ENCODE results near the gene RERE. TPM values are rescaled to one million over a fixed set of nuclear protein-coding genes. Genes with fewer than 3 reads are reported as not detected.
A peak's percentile ranks its signal among the peaks of the same experiment; 100 is the strongest.

Gene RERE
- total RNA-seq, 2 donors from 2014 or later = 48.0 to 50.5 TPM

DNA sequence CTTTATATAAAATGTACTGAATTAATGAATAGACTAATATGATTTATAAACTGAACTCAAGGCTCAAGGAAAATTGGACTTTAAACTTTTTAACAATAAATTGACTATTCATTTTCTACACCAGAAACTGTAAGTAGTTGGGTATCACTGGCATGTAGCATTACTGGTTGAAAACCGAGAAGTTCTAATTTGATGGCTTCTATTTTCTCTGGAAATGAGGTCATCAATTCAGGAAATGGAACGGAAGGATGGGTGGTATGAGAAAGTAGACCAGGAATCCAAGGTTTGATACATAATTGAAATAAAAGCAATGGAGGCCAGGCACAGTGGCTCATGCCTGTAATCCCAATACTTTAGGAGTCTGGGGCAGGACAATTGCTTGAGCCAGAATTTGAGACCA lies 50.4 kb downstream of the RERE start:
- no peak overlapping the region for H3K4me3 Mint-ChIP-seq
- H3K4me1 Mint-ChIP-seq = no peaks in the 10 kb centered on the region
- no peaks in the 10 kb centered on the region for H3K27me3 Mint-ChIP-seq
- ATAC-seq (replicated peaks) = no peak
- H3K27ac Mint-ChIP-seq = no peak overlapping the region
- no peaks in the 10 kb centered on the region for H3K36me3 Mint-ChIP-seq (ENCODE audit: low read depth)
- H3K9me3 Mint-ChIP-seq = no peaks in the 10 kb centered on the region

DNA sequence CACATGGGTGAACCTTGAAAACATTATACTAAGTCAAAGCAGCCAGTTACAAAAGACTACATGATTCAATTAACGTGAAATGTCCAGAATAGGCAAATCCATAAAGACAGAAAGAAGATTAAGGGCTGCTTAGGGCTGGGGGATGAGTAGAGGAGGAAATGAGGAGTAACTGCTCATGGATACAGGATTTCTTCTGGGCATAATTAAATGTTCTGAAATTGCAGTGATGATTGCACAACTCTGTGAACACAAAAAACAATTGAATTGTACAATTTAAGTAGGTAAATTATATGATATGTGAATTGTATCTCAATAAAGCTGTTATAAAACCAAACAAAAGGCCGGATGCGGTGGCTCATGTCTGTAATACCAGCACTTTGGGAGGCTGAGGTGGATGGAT lies 52.2 kb downstream of the RERE start:
- Mint-ChIP-seq H3K36me3 (ENCODE audit: low read depth) (no peaks in the 10 kb centered on the region), H3K4me3 (no peak overlapping the region), H3K9me3 (no peaks in the 10 kb centered on the region), H3K27me3 (no peaks in the 10 kb centered on the region), H3K4me1 (no peaks in the 10 kb centered on the region), H3K27ac (no peak overlapping the region)
- no peak for ATAC-seq (replicated peaks)

DNA sequence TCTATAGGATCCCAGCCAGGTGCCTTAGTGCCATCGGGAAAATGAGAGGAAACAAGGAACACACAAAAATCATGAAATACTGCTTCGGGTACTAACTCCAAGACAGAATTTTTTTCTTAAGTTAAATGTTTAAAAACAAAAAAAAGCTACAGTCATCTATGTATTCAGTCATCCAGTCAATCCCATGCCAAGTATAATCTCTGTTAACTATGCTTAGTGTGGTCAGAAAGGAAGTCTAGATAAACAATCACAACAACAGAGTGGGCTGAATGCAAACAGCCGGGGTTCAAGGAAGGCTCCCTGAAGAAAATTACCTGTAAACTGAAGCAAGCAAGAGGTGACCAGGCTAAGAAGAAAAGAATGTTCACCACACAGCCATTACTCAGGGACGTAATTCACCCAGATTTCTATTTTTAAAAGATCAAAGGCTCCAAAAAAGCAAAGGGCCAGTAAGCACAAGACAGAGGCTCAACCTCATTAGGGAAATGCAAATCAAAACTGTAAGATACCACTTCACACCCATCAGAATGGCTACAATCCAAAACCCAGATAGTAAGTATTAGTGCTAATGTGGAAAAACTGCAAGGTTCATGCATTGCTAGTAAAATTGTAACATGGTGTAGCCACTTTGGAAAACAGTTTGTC lies 53.0 kb downstream of the RERE start:
- Mint-ChIP-seq H3K27me3 (no peaks in the 10 kb centered on the region), H3K9me3 (no peaks in the 10 kb centered on the region), H3K27ac (no peak overlapping the region), H3K4me3 (no peak overlapping the region), H3K4me1 (no peaks in the 10 kb centered on the region), H3K36me3 (ENCODE audit: low read depth) (no peaks in the 10 kb centered on the region)
- no peak for ATAC-seq (replicated peaks)

DNA sequence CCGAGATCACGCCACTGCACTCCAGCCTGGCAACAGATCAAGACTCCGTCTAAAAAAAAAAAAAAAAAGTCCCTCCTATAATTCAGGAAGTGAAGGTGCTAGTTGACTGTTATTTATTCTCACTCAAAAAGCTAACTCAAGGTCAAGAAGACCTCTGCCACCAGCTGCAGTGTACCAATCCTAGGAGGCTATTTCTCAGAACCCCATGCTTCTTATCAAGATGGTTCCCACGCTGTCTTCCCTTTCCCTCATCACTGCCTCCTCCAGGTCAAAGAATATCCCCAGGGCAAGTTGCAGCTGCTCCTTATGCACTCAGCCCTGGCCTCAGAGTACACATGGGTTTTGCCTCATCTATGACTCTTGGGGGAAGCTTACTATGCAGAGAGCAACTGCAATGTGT lies 53.6 kb downstream of the RERE start:
- no peak for ATAC-seq (replicated peaks)

DNA sequence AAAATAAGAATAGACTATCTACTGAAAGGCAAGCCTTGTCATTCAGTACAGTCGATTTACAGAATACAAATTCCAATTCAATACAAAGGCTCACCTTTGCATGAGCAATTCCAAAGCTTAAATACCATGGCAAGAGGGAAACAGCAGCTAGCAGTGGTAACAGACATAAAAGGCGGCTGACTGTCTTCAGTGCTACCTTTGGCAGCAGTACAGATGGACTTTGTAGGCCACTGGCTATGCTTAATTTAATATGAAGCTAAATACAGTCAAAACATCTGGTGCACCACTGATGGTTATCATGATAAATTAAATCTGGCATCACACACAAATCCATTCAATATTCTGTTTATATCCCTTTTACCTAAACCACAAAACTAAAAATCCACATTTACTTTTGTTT lies 62.4 kb downstream of the RERE start:
- Mint-ChIP-seq H3K9me3 (no peaks in the 10 kb centered on the region), H3K27ac (no peak overlapping the region), H3K36me3 (ENCODE audit: low read depth) (no peaks in the 10 kb centered on the region), H3K4me1 (no peaks in the 10 kb centered on the region), H3K4me3 (no peak overlapping the region), H3K27me3 (no peaks in the 10 kb centered on the region)
- no peak for ATAC-seq (replicated peaks)

More for the DNA sequence above, 53.6 kb downstream of the RERE start:
- H3K36me3 Mint-ChIP-seq (ENCODE audit: low read depth) = no peaks in the 10 kb centered on the region
- H3K27me3 Mint-ChIP-seq = no peaks in the 10 kb centered on the region
- no peak overlapping the region for H3K27ac Mint-ChIP-seq
- no peak overlapping the region for H3K4me3 Mint-ChIP-seq
- H3K4me1 Mint-ChIP-seq = no peaks in the 10 kb centered on the region
- H3K9me3 Mint-ChIP-seq = no peaks in the 10 kb centered on the region

DNA sequence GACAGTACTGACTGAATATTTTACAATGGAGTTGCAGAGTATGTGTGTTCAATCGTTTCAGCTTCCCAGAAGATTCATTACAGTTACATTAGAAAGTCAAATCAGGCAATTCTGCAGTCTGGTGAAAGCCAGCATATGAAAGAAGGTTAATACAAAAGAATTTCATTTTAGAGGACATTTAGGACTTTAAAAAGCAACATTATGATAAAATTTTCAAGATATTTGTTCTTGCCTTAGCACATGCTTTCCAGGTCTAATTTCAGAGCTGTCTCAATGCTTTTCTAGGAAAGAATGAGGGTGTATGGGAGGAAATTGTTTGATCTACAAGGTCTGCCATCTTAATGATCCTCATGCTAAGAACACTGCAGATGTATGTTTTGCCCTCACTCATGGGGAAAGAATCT lies 63.2 kb downstream of the RERE start:
- no peak for ATAC-seq (replicated peaks)
- no peaks in the 10 kb centered on the region for H3K27me3 Mint-ChIP-seq
- H3K36me3 Mint-ChIP-seq (ENCODE audit: low read depth) = no peaks in the 10 kb centered on the region
- H3K9me3 Mint-ChIP-seq = no peaks in the 10 kb centered on the region
- H3K4me1 Mint-ChIP-seq = no peaks in the 10 kb centered on the region
- H3K27ac Mint-ChIP-seq = no peak overlapping the region
- no peak overlapping the region for H3K4me3 Mint-ChIP-seq

DNA sequence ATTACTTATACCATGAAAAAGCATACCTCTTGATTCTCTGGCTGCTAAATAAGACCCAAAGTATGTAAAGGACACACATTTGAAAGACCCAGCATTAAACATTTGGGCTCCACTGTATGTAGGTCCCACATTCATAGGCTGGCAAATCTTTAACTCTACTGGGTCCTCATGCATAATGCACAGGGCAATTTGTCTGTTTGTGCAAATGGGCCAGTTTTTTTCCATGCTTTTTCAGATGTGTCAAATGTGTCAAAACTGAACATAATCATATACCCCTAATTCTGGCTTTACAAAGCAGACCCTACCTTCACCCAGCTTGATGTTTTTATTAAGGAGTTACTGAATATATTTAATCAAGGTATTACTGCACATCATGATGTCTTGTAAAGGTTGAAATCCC lies 63.7 kb downstream of the RERE start:
- Mint-ChIP-seq H3K27me3 (no peaks in the 10 kb centered on the region), H3K36me3 (ENCODE audit: low read depth) (no peaks in the 10 kb centered on the region), H3K4me3 (no peak overlapping the region), H3K27ac (no peak overlapping the region), H3K9me3 (no peaks in the 10 kb centered on the region), H3K4me1 (no peaks in the 10 kb centered on the region)
- no peak for ATAC-seq (replicated peaks)

DNA sequence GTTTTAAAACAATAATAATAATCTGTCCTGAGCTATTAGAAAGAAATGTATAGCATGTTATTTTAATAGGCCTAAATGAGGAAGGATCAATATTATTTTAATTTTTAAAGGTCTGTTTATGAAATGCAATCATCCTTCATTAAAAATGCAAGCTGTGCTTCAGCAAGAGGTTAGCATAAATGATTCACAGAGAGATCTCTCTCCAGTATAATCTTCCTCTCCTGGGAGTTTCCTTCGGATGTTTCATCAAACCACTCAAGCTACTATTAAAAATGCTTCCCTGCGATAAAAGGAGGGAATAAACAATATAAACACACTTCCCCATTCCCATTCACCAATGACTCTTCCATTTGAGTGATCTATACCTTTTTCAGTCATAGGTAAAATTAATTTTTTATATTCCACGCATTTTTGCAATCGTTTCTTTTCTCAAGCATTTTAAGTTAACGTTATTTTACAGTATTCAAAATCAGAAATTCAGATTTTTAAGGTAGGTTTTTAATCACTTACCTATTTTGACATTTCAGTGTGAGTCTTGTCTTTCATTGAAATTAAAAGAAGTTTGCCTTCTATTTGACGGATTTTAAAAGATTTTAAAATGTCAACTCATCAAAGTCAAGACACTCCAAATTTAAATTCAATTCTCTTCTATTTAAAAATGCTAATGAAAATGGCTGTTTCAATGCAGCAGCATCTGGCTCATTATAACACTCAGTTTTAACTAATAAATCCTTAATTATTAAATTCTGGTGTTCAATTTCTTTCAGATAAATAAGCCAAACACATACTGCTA lies 64.3 kb downstream of the RERE start:
- no peaks in the 10 kb centered on the region for H3K4me1 Mint-ChIP-seq
- H3K4me3 Mint-ChIP-seq = no peak overlapping the region
- no peaks in the 10 kb centered on the region for H3K36me3 Mint-ChIP-seq (ENCODE audit: low read depth)
- no peaks in the 10 kb centered on the region for H3K9me3 Mint-ChIP-seq
- no peak overlapping the region for H3K27ac Mint-ChIP-seq
- no peak for ATAC-seq (replicated peaks)
- H3K27me3 Mint-ChIP-seq = no peaks in the 10 kb centered on the region

DNA sequence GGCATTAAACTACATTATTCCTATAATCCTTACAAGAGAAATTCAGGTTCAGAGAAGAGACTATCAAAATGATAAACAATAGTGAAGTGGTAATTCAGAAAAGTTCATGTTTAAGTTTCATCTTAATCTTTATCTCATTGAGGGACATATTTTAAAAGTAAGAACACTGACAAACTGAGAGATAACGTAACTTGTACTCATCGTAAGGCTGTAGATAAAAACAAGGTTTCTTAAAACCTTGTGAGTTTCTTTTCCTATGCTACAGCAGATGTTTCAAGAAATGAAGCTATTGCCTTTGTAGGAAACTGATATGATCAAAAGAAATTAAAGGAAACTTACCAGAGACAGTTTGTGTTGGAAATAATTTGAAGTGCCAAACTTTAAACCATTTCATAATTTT lies 65.0 kb downstream of the RERE start:
- no peaks in the 10 kb centered on the region for H3K36me3 Mint-ChIP-seq (ENCODE audit: low read depth)
- no peaks in the 10 kb centered on the region for H3K9me3 Mint-ChIP-seq
- no peaks in the 10 kb centered on the region for H3K4me1 Mint-ChIP-seq
- no peaks in the 10 kb centered on the region for H3K27me3 Mint-ChIP-seq
- no peak overlapping the region for H3K27ac Mint-ChIP-seq
- ATAC-seq (replicated peaks) = no peak
- no peak overlapping the region for H3K4me3 Mint-ChIP-seq

DNA sequence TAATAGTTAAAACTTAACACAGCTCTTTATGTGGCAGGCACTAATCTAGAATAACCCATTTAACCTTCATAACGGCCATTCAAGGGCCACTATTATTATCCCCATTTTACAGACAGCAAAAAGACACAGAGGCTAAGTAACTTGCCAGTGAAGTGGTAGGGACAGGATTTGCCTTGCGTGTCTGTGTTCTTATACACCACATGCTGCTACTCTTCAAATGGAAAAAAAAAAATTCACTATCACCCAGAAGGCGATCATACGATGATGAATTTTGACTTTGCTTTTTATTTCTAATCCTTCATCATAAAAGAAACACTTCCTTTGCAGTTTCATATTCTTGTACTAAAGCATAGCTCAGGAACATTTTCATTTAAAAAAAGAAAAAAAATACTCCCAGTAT lies 65.5 kb downstream of the RERE start:
- Mint-ChIP-seq H3K9me3 (no peaks in the 10 kb centered on the region), H3K27ac (no peak overlapping the region), H3K27me3 (no peaks in the 10 kb centered on the region), H3K4me1 (no peaks in the 10 kb centered on the region), H3K36me3 (ENCODE audit: low read depth) (no peaks in the 10 kb centered on the region), H3K4me3 (no peak overlapping the region)
- no peak for ATAC-seq (replicated peaks)

DNA sequence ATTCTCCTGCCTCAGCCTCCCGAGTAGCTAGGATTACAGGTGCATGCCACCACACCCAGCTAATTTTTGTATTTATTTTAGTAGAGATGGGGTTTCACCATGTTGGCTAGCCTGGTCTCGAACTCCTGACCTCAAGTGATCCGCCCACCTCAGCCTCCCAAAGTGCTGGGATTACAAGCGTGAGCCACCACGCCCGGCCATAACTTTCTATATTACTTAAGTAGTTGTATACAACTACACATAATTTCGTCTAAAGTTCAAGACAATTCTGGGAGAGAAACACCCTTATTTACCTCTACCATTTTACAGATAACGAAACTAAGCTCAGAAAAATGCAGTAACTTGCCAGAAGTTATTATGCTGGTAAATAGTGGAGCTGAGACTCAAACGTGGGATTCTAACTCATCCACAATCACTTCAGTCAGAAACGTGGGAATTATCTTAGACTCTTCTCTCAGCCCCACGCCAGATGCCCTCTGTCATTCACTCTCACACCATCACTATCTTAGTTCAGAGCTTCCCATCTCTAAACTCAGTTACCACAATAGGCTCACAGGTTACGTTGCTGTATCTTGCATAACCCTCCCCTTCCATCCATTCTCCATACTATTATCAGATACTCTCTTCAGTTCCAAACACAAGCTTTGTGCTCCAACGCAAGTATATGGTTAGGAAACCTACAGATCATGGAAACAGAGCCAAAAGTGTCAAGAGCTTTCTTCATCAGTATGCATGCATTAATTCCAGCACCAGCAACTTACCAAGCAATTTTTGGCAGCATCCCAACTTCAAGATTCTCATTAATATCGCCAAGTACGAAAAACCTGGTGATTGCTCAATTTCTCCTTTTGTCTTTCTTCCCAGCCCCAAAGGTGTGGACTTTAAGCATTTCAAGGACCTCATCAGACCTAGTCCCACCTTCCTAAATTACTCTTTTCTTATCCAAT lies 69.3 kb downstream of the RERE start:
- no peaks in the 10 kb centered on the region for H3K27me3 Mint-ChIP-seq
- ATAC-seq (replicated peaks) = no peak
- no peaks in the 10 kb centered on the region for H3K9me3 Mint-ChIP-seq
- no peak overlapping the region for H3K4me3 Mint-ChIP-seq
- no peak overlapping the region for H3K27ac Mint-ChIP-seq
- H3K36me3 Mint-ChIP-seq (ENCODE audit: low read depth) = no peaks in the 10 kb centered on the region
- peaks cover 6% of the 10 kb centered on the region for H3K4me1 Mint-ChIP-seq

DNA sequence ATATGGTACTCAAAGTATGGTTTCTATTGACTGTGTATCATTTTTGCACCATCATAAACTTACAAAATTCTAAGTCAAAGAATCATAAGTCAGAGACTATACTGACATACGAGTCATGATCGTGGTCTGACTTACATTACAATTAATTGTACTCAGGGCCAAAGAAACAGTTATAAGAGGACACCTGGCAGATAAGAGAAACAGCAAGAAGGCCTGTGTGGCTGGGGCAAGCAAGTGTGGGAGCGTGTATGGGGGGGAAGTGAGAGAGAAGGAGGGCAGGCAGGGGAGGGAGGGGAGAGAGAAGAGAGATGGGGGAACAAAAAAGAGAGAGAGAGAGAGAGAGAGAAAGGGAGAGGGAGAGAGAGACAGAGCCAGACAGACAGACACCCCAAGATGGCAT lies 70.9 kb downstream of the RERE start:
- no peaks in the 10 kb centered on the region for H3K36me3 Mint-ChIP-seq (ENCODE audit: low read depth)
- H3K4me1 Mint-ChIP-seq = peaks cover 6% of the 10 kb centered on the region
- no peaks in the 10 kb centered on the region for H3K9me3 Mint-ChIP-seq
- ATAC-seq (replicated peaks) = no peak
- H3K27me3 Mint-ChIP-seq = no peaks in the 10 kb centered on the region
- peak overlapping the region; percentile 31 for H3K27ac Mint-ChIP-seq
- no peak overlapping the region for H3K4me3 Mint-ChIP-seq

DNA sequence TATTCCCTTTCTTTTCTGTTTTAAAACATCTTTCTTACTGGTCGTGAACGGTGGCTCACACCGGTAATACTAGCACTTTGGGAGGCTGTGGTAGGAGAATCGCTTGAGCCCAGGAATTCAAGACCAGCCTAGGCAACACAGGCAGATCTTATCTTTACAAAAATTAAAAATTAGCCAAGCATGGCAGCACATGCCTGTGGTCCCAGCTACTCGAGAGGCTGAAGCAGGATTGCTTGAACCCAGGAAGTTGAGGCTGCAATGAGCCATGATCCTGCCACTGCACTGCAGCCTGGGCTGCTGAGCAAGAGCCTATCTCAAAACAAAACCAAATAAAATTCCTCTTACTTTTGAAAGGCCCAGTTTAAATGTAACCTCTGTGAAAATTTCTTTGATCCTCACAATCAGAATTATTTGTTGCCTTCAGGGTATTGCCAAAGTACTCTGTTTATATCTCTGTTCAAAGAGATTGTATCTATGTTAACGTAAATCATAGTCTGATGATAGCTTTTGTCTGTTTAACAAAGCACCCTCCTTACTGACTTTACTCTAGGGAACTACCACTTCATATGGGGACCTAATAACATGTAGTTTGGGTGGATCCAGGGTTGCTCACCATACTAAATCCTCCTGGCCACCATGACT lies 71.6 kb downstream of the RERE start:
- Mint-ChIP-seq H3K27me3 (no peaks in the 10 kb centered on the region), H3K27ac (peak overlapping the region; percentile 31), H3K9me3 (no peaks in the 10 kb centered on the region), H3K36me3 (ENCODE audit: low read depth) (no peaks in the 10 kb centered on the region), H3K4me3 (no peak overlapping the region), H3K4me1 (peaks cover 6% of the 10 kb centered on the region)
- ATAC-seq (replicated peaks) = no peak

DNA sequence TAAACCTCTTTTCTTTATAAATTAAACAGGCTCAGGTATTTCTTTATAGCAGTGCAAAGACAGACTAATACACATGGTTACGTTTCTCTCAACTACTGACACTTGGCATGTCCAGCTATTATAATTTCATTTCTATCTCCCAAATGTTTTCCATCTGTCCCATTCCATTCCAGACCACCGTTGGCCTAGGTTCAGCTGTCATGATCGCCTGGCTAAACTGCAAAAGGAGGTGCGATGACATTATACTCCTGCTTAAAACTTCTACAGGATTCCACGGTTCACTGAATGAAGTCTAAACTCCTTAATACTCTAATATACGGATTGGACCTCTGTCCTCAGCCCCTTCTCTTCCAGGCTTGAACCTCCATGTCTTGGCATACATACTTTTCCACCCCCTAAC lies 72.1 kb downstream of the RERE start:
- no peak for ATAC-seq (replicated peaks)
- Mint-ChIP-seq H3K4me1 (peaks cover 6% of the 10 kb centered on the region), H3K4me3 (no peak overlapping the region), H3K36me3 (ENCODE audit: low read depth) (no peaks in the 10 kb centered on the region), H3K27ac (no peak overlapping the region), H3K27me3 (no peaks in the 10 kb centered on the region), H3K9me3 (no peaks in the 10 kb centered on the region)
